Astrocyte of the spinal cord (primary cell): ENCODE data around the gene APPBP2.
"Not testable (repeated sequence)": the region's sequence is repeated elsewhere in the genome, so short reads cannot be mapped to it uniquely, and the experiment has no call there.

Source experiments
- DNase-seq: peaks from one replicate; pipeline ENCODE4 v3.0.0; 2011; ENCODE audit warnings: low read depth, low spot score
- H3K4me3 ChIP-seq: 2 replicates; pipeline ENCODE4 v1.5.1; 2011; ENCODE audit warnings: low read depth, mild to moderate bottlenecking, low read length, moderate library complexity
- CTCF ChIP-seq: IDR thresholded peaks from 2 replicates; pipeline ENCODE4 v1.5.1; 2012; ENCODE audit warnings: low read depth, mild to moderate bottlenecking, low read length, inconsistent platforms
- in situ Hi-C: cut with HindIII; loops from 2 replicates; pipeline ENCODE4 v1.10.0; 2017; ENCODE audit warnings: low sequenced_read_pairs

Gene APPBP2

GRCh38 chr17:60502145-60502544, 23.9 kb downstream of the APPBP2 start:
- in situ Hi-C loops, result no loop called here
- TF ChIP-seq CTCF, result no peak
- DNase-seq, result no peak
- no peak overlapping the region for H3K4me3 ChIP-seq

- no peak overlapping the region for H3K4me3 ChIP-seq
- no peak for DNase-seq
- no peak for TF ChIP-seq CTCF
- in situ Hi-C loops, result no loop called here
Observed at GRCh38 chr17:60501589-60501988, 24.5 kb downstream of the APPBP2 start.

GRCh38 chr17:60496041-60496440, 30.0 kb downstream of the APPBP2 start:
- in situ Hi-C loops, result no loop called here
- H3K4me3 ChIP-seq, result no peak overlapping the region
- no peak for TF ChIP-seq CTCF
- no peak for DNase-seq

GRCh38 chr17:60495260-60495659, 30.8 kb downstream of the APPBP2 start:
- H3K4me3 ChIP-seq, result no peak overlapping the region
- DNase-seq, result no peak
- in situ Hi-C loops, result no loop called here
- TF ChIP-seq CTCF, result no peak

- H3K4me3 ChIP-seq, result no peak overlapping the region
- no peak for TF ChIP-seq CTCF
- in situ Hi-C loops, result no loop called here
- DNase-seq, result no peak
Observed at GRCh38 chr17:60493847-60494321, 32.2 kb downstream of the APPBP2 start.

- H3K4me3 ChIP-seq, result no peak overlapping the region
- TF ChIP-seq CTCF, result no peak
- no peak for DNase-seq
- in situ Hi-C loops, result no loop called here
Observed at GRCh38 chr17:60491771-60492170, 34.3 kb downstream of the APPBP2 start.

GRCh38 chr17:60490594-60490993, 35.4 kb downstream of the APPBP2 start:
- H3K4me3 ChIP-seq, in situ Hi-C loops, DNase-seq: not testable (repeated sequence)
